Loucy (cell line): ENCODE results near the gene SERGEF.
A peak's percentile ranks its signal among the peaks of the same experiment; 100 is the strongest.

Source experiments
- H2AFZ ChIP-seq: fragments of 200-600 bp; sonication (generic); 2 replicates; pipeline ENCODE4 v1.6.0; 2016; ENCODE audit warnings: antibody characterized with exemption, mild to moderate bottlenecking, low read length, moderate library complexity
- H3F3A ChIP-seq: fragments of 200-600 bp; 2 replicates; pipeline ENCODE4 v1.6.0; 2016; ENCODE audit warnings: antibody characterized with exemption, low read depth, mild to moderate bottlenecking
- H3K27me3 ChIP-seq: fragments of 200-600 bp; sonication (generic); 2 replicates; pipeline ENCODE4 v1.6.1; 2014; ENCODE audit warnings: low read length, mild to moderate bottlenecking; ENCODE audit not compliant: insufficient read depth, poor library complexity, severe bottlenecking
- H3K36me3 ChIP-seq: fragments of 200-600 bp; sonication (generic); 2 replicates; pipeline ENCODE4 v1.6.1; 2016; ENCODE audit warnings: low read length; ENCODE audit not compliant: insufficient read depth
- H3K4me1 ChIP-seq: fragments of 200-600 bp; sonication (generic); 2 replicates; pipeline ENCODE4 v1.5.1; 2014; ENCODE audit warnings: low read length, mild to moderate bottlenecking; ENCODE audit not compliant: insufficient read depth, poor library complexity, severe bottlenecking
- H3K4me2 ChIP-seq: fragments of 200-600 bp; sonication (generic); 2 replicates; pipeline ENCODE4 v1.6.0; 2014; ENCODE audit warnings: antibody characterized with exemption, low read length, low read depth, mild to moderate bottlenecking; ENCODE audit not compliant: poor library complexity, severe bottlenecking
- H3K4me3 ChIP-seq: fragments of 200-600 bp; sonication (generic); 2 replicates; pipeline ENCODE4 v1.5.1; 2014; ENCODE audit warnings: low read length, mild to moderate bottlenecking, mixed read lengths; ENCODE audit not compliant: poor library complexity, severe bottlenecking
- H3K79me2 ChIP-seq: fragments of 200-600 bp; sonication (generic); 2 replicates; pipeline ENCODE4 v1.6.1; 2014; ENCODE audit warnings: low read length; ENCODE audit not compliant: insufficient read depth
- H3K9ac ChIP-seq: fragments of 200-600 bp; sonication (generic); 2 replicates; pipeline ENCODE4 v1.6.0; 2014; ENCODE audit warnings: mild to moderate bottlenecking, low read depth, low read length, moderate library complexity; ENCODE audit not compliant: poor library complexity, severe bottlenecking
- H3K9me2 ChIP-seq: fragments of 200-600 bp; sonication (generic); replicated peaks from 2 replicates; pipeline ENCODE4 v1.6.1; 2016; ENCODE audit warnings: low read depth, low read length, mixed read lengths
- H3K9me3 ChIP-seq: fragments of 200-600 bp; sonication (generic); 2 replicates; pipeline ENCODE4 v1.6.1; 2014; ENCODE audit warnings: mild to moderate bottlenecking, antibody characterized with exemption, low read length, low read depth; ENCODE audit not compliant: insufficient read depth
- H4K20me1 ChIP-seq: fragments of 200-600 bp; sonication (generic); 2 replicates; pipeline ENCODE4 v1.6.0; 2014; ENCODE audit warnings: antibody characterized with exemption, low read length, mild to moderate bottlenecking; ENCODE audit not compliant: insufficient read depth, poor library complexity, severe bottlenecking
- EZH2phosphoT487 ChIP-seq: fragments of 200-600 bp; IDR thresholded peaks from 2 replicates; pipeline ENCODE4 v1.6.1; 2018; ENCODE audit warnings: antibody characterized with exemption, mild to moderate bottlenecking, moderate library complexity, borderline replicate concordance
- TF ChIP-seq, protein P1 (sequence below): fragments of 200-600 bp; sonication (generic); conservative IDR thresholded peaks from 2 replicates; pipeline ENCODE4 v1.5.1; 2014; ENCODE audit warnings: mild to moderate bottlenecking, antibody characterized with exemption, low read length

The SERGEF gene

DNA sequence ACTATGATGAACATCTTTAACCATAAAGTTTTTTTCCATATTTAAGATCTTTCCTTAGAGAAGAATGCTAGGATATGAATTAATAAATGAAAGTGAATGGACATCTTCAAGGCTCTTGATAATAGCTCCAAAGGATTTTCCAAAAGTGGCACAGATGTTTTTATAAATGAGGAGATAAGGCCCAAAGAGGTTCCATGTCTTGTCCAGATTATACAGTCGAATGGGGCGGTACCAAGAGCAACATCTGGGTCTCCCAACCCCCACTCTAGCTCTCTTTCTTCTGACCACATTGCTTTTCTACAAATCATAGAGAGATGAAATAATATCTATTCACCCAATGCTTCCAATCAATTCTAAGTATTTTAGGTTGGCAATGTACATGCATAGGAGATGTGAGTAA lies 164.1 kb downstream of the SERGEF start:
- Histone ChIP-seq H3F3A (no peaks in the 10 kb centered on the region), H3K79me2 (no peaks in the 10 kb centered on the region), H3K9ac (no peak overlapping the region), H3K27me3 (no peaks in the 10 kb centered on the region), H2AFZ (no peak overlapping the region), H3K4me1 (no peaks in the 10 kb centered on the region), H4K20me1 (no peaks in the 10 kb centered on the region), H3K9me3 (no peaks in the 10 kb centered on the region), H3K9me2 (no peaks in the 10 kb centered on the region), H3K36me3 (no peaks in the 10 kb centered on the region; the same call in 1 of the 2 replicates), H3K4me3 (no peak overlapping the region), H3K4me2 (no peak overlapping the region)
- TF ChIP-seq, protein P1, sequence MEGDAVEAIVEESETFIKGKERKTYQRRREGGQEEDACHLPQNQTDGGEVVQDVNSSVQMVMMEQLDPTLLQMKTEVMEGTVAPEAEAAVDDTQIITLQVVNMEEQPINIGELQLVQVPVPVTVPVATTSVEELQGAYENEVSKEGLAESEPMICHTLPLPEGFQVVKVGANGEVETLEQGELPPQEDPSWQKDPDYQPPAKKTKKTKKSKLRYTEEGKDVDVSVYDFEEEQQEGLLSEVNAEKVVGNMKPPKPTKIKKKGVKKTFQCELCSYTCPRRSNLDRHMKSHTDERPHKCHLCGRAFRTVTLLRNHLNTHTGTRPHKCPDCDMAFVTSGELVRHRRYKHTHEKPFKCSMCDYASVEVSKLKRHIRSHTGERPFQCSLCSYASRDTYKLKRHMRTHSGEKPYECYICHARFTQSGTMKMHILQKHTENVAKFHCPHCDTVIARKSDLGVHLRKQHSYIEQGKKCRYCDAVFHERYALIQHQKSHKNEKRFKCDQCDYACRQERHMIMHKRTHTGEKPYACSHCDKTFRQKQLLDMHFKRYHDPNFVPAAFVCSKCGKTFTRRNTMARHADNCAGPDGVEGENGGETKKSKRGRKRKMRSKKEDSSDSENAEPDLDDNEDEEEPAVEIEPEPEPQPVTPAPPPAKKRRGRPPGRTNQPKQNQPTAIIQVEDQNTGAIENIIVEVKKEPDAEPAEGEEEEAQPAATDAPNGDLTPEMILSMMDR = no peak
- no peak for TF ChIP-seq EZH2phosphoT487

DNA sequence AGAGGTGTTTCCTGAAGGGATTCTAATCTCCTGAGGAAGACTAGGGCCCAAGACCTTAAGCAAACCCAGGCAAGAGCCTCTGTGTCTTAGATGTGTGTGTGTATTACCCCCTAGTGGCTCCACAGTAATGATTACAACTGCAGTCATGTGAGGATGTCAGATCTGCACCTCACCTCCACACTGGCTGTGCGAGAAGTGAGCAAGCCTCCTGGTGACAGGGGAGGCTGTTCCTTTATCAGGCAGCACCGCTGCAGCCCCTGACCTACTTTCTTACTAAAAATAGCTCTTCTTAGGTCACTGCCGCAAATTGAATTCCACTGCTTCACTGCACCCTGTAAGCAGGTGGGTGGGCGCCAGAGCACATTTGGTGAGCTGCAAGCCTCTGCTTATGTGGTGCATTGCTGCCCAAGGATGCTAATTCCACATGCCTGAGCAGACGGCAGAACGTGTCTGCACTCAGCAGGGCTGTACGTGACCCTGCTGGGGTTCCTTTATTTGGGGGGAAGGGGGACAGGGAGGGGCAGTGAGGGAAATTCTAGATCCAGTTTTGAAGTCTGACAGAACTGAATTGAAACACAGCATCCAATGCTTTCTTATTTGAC lies 165.9 kb downstream of the SERGEF start:
- Histone ChIP-seq H3F3A (no peaks in the 10 kb centered on the region), H4K20me1 (no peaks in the 10 kb centered on the region), H3K9me2 (no peaks in the 10 kb centered on the region), H3K4me3 (no peak overlapping the region), H2AFZ (no peak overlapping the region), H3K27me3 (no peaks in the 10 kb centered on the region), H3K4me2 (no peak overlapping the region), H3K79me2 (no peaks in the 10 kb centered on the region), H3K4me1 (no peaks in the 10 kb centered on the region), H3K36me3 (no peaks in the 10 kb centered on the region; the same call in 1 of the 2 replicates), H3K9me3 (no peaks in the 10 kb centered on the region), H3K9ac (no peak overlapping the region)
- TF ChIP-seq, protein P1 = peak; percentile 40
- no peak for TF ChIP-seq EZH2phosphoT487

GRCh38 chr11:17845431-17845881 lies 167.4 kb downstream of the SERGEF start:
- H3K9ac ChIP-seq = no peak overlapping the region
- no peaks in the 10 kb centered on the region for H3F3A ChIP-seq
- H3K36me3 ChIP-seq = no peaks in the 10 kb centered on the region; the same call in 1 of the 2 replicates
- H3K4me3 ChIP-seq = no peak overlapping the region
- no peaks in the 10 kb centered on the region for H3K9me3 ChIP-seq
- H3K79me2 ChIP-seq = no peaks in the 10 kb centered on the region
- no peaks in the 10 kb centered on the region for H3K27me3 ChIP-seq
- no peak overlapping the region for H2AFZ ChIP-seq
- TF ChIP-seq EZH2phosphoT487 = no peak
- TF ChIP-seq, protein P1 = no peak
- peaks cover under 1% of the 10 kb centered on the region for H3K4me1 ChIP-seq
- H3K4me2 ChIP-seq = no peak overlapping the region
- H4K20me1 ChIP-seq = no peaks in the 10 kb centered on the region
- H3K9me2 ChIP-seq = no peaks in the 10 kb centered on the region
